ENCODE data around the gene SHB.

The SHB gene

DNA sequence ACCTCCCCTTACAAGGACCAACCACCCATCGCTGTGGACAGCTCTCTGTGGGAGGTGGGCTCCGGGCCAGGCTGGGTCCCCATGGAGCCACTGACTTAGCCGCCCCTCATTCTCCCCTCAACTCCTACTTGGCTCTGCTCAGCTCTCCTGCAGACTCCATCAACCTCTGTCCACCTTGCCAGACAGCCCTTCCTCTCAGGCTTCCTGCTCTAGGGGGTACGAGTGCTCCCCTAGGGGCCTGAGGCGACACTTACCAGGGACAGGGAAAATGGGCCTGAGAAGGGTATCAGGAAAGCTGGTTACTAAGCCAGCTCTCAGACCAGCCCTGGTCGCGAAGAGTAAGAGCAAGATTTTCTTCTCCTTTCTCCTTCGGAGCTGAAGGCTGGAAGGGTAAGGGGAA is 43.9 kb downstream of the SHB start:
- H3K4me3 ChIP-seq (ENCODE audit: low read length): peak overlapping the region; percentile 6
- H3K36me3 ChIP-seq (ENCODE audit: insufficient read depth, low read length): peaks cover 3% of the 10 kb centered on the region
- no peaks in the 10 kb centered on the region for H3K9me3 ChIP-seq (replicated peaks; ENCODE audit: low read length)
- no peaks in the 10 kb centered on the region for H3K27me3 ChIP-seq (ENCODE audit: control insufficient read depth, insufficient read depth, low read length)
- peaks cover 65% of the 10 kb centered on the region for H3K4me1 ChIP-seq (ENCODE audit: control insufficient read depth, insufficient read depth, low read length)
- peak overlapping the region; percentile 71 for H3K4me2 ChIP-seq (ENCODE audit: low read length)
- peak overlapping the region; percentile 73 for H3K9ac ChIP-seq (ENCODE audit: low read depth, low read length)

GRCh38 chr9:38024036-38024681 is 44.9 kb downstream of the SHB start:
- Histone ChIP-seq H3K9me3 (replicated peaks; ENCODE audit: low read length) (no peaks in the 10 kb centered on the region), H3K4me1 (ENCODE audit: control insufficient read depth, insufficient read depth, low read length) (peaks cover 68% of the 10 kb centered on the region), H3K9ac (ENCODE audit: low read depth, low read length) (peak overlapping the region; percentile 36)

GRCh38 chr9:38023661-38024035 is 45.4 kb downstream of the SHB start:
- Histone ChIP-seq H3K4me3 (ENCODE audit: low read length) (no peak overlapping the region), H3K4me2 (ENCODE audit: low read length) (peak overlapping the region; percentile 66), H3K9ac (ENCODE audit: low read depth, low read length) (no peak overlapping the region), H3K36me3 (ENCODE audit: insufficient read depth, low read length) (peaks cover 3% of the 10 kb centered on the region), H3K9me3 (replicated peaks; ENCODE audit: low read length) (no peaks in the 10 kb centered on the region), H3K27me3 (ENCODE audit: control insufficient read depth, insufficient read depth, low read length) (no peaks in the 10 kb centered on the region), H3K4me1 (ENCODE audit: control insufficient read depth, insufficient read depth, low read length) (peaks cover 74% of the 10 kb centered on the region)

More at GRCh38 chr9:38024036-38024681, 44.9 kb downstream of the SHB start:
- H3K4me2 ChIP-seq (ENCODE audit: low read length): peak overlapping the region; percentile 66
- no peaks in the 10 kb centered on the region for H3K27me3 ChIP-seq (ENCODE audit: control insufficient read depth, insufficient read depth, low read length)
- H3K36me3 ChIP-seq (ENCODE audit: insufficient read depth, low read length): peaks cover 3% of the 10 kb centered on the region
- no peak overlapping the region for H3K4me3 ChIP-seq (ENCODE audit: low read length)

DNA sequence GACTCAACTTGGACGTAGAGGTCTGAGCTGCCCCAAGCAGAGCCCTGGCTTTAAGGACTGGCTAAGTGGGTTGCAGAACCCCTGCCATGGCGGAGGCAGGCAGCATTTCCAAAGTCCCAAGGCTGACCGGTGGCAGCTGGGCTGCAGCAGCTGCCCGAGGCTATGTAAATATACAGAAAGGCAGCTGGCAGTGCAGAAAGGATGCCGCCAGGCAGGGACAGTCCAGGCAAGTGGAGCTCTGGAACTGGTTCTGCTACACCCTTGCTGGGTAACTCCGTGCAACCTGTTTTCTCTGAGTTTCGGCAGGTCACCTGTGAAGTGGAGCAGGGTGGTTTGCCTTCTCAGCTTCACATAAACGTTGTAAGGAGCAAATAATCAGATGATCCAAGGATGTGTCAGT is 46.0 kb downstream of the SHB start:
- peaks cover 79% of the 10 kb centered on the region for H3K4me1 ChIP-seq (ENCODE audit: control insufficient read depth, insufficient read depth, low read length)
- H3K9ac ChIP-seq (ENCODE audit: low read depth, low read length): no peak overlapping the region
- H3K4me2 ChIP-seq (ENCODE audit: low read length): no peak overlapping the region
- H3K27me3 ChIP-seq (ENCODE audit: control insufficient read depth, insufficient read depth, low read length): no peaks in the 10 kb centered on the region
- peaks cover 3% of the 10 kb centered on the region for H3K36me3 ChIP-seq (ENCODE audit: insufficient read depth, low read length)
- no peak overlapping the region for H3K4me3 ChIP-seq (ENCODE audit: low read length)
- H3K9me3 ChIP-seq (replicated peaks; ENCODE audit: low read length): no peaks in the 10 kb centered on the region

- Histone ChIP-seq H3K4me1 (ENCODE audit: control insufficient read depth, insufficient read depth, low read length) (peaks cover 79% of the 10 kb centered on the region), H3K27me3 (ENCODE audit: control insufficient read depth, insufficient read depth, low read length) (no peaks in the 10 kb centered on the region), H3K9me3 (replicated peaks; ENCODE audit: low read length) (no peaks in the 10 kb centered on the region), H3K36me3 (ENCODE audit: insufficient read depth, low read length) (peaks cover 3% of the 10 kb centered on the region), H3K9ac (ENCODE audit: low read depth, low read length) (no peak overlapping the region), H3K4me2 (ENCODE audit: low read length) (no peak overlapping the region), H3K4me3 (ENCODE audit: low read length) (no peak overlapping the region)
These were observed 46.7 kb downstream of the SHB start for GRCh38 chr9:38022203-38022895.

- H3K9me3 ChIP-seq (replicated peaks; ENCODE audit: low read length): no peaks in the 10 kb centered on the region
- H3K27me3 ChIP-seq (ENCODE audit: control insufficient read depth, insufficient read depth, low read length): no peaks in the 10 kb centered on the region
- peaks cover 77% of the 10 kb centered on the region for H3K4me1 ChIP-seq (ENCODE audit: control insufficient read depth, insufficient read depth, low read length)
These were observed 48.6 kb downstream of the SHB start for GRCh38 chr9:38020151-38021076.

DNA sequence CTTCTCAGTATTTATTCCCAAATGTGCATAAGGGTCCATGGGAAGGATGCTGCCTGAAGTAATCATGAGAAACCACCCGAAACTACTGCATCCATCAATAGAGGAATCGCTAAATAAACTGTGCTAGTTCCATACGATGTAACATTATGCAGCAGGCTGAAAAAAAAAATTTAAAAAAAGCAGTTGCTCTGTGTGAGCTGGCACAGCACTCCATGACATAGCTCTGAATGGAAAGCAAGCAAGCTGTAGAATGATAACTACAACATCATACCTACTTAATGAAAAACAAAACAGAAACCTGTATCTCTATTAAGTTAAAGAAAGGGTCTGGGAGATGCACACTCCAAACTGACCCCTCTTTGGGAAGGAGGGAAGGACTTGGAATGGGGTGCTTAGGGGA is 49.3 kb downstream of the SHB start:
- Histone ChIP-seq H3K9me3 (replicated peaks; ENCODE audit: low read length) (no peaks in the 10 kb centered on the region), H3K4me1 (ENCODE audit: control insufficient read depth, insufficient read depth, low read length) (peaks cover 70% of the 10 kb centered on the region), H3K36me3 (ENCODE audit: insufficient read depth, low read length) (peaks cover 3% of the 10 kb centered on the region), H3K4me3 (ENCODE audit: low read length) (no peak overlapping the region), H3K9ac (ENCODE audit: low read depth, low read length) (peak overlapping the region; percentile 61), H3K27me3 (ENCODE audit: control insufficient read depth, insufficient read depth, low read length) (no peaks in the 10 kb centered on the region), H3K4me2 (ENCODE audit: low read length) (peak overlapping the region; percentile 61)

More at GRCh38 chr9:38020151-38021076, 48.6 kb downstream of the SHB start:
- Histone ChIP-seq H3K4me3 (ENCODE audit: low read length) (no peak overlapping the region), H3K4me2 (ENCODE audit: low read length) (no peak overlapping the region), H3K9ac (ENCODE audit: low read depth, low read length) (no peak overlapping the region), H3K36me3 (ENCODE audit: insufficient read depth, low read length) (peaks cover 3% of the 10 kb centered on the region)

DNA sequence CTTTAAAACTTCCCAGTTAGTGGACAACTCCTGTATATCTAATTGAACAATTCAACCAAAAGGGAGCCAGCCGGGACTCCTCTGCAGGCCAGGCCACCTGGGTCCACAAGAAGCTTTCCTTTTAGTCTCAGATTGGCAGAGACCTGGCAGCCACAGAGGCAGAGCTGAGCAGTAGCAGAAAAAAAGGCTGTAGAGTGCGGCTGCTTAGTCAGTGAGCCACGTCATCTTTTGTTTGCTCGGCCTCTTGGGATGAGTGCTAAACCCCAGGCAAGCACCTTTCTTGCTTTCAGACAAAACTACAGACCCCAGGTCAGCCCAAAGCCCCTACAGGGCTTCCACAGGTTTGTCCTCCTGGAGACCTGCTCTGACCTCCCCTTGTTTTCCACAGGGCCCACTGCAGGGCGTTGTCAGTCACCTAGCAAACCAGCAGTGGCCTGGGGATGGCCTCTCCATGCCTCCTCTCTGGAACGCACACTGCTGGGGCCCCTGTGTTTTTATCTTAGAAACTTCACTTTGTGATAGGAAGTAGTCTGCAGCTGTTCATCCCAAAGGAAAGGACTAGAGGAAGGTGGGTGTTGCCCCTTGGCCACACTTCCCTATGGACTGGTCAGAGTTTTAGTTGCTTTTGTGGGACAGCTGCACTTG is 49.9 kb downstream of the SHB start:
- peaks cover 3% of the 10 kb centered on the region for H3K36me3 ChIP-seq (ENCODE audit: insufficient read depth, low read length)
- peaks cover 64% of the 10 kb centered on the region for H3K4me1 ChIP-seq (ENCODE audit: control insufficient read depth, insufficient read depth, low read length)
- no peaks in the 10 kb centered on the region for H3K9me3 ChIP-seq (replicated peaks; ENCODE audit: low read length)
- no peaks in the 10 kb centered on the region for H3K27me3 ChIP-seq (ENCODE audit: control insufficient read depth, insufficient read depth, low read length)
- no peak overlapping the region for H3K4me3 ChIP-seq (ENCODE audit: low read length)
- H3K4me2 ChIP-seq (ENCODE audit: low read length): peak overlapping the region; percentile 61
- peak overlapping the region; percentile 61 for H3K9ac ChIP-seq (ENCODE audit: low read depth, low read length)

- Histone ChIP-seq H3K4me1 (ENCODE audit: control insufficient read depth, insufficient read depth, low read length) (peaks cover 57% of the 10 kb centered on the region), H3K9ac (ENCODE audit: low read depth, low read length) (peak overlapping the region; percentile 57), H3K4me3 (ENCODE audit: low read length) (no peak overlapping the region), H3K27me3 (ENCODE audit: control insufficient read depth, insufficient read depth, low read length) (no peaks in the 10 kb centered on the region), H3K36me3 (ENCODE audit: insufficient read depth, low read length) (peaks cover 3% of the 10 kb centered on the region), H3K4me2 (ENCODE audit: low read length) (peak overlapping the region; percentile 61), H3K9me3 (replicated peaks; ENCODE audit: low read length) (no peaks in the 10 kb centered on the region)
These were observed 50.6 kb downstream of the SHB start for GRCh38 chr9:38018241-38018957.

GRCh38 chr9:38017885-38018186 is 51.2 kb downstream of the SHB start:
- H3K27me3 ChIP-seq (ENCODE audit: control insufficient read depth, insufficient read depth, low read length): no peaks in the 10 kb centered on the region
- no peaks in the 10 kb centered on the region for H3K9me3 ChIP-seq (replicated peaks; ENCODE audit: low read length)
- no peak overlapping the region for H3K4me3 ChIP-seq (ENCODE audit: low read length)
- peaks cover 3% of the 10 kb centered on the region for H3K36me3 ChIP-seq (ENCODE audit: insufficient read depth, low read length)
- H3K9ac ChIP-seq (ENCODE audit: low read depth, low read length): peak overlapping the region; percentile 71
- H3K4me2 ChIP-seq (ENCODE audit: low read length): peak overlapping the region; percentile 72
- H3K4me1 ChIP-seq (ENCODE audit: control insufficient read depth, insufficient read depth, low read length): peaks cover 51% of the 10 kb centered on the region

All from skeletal muscle satellite cell (primary cell).